GM06990 (cell line): Measurements from ENCODE around the gene CHCHD5.

Source experiments
- DNase-seq: peaks from one replicate; pipeline ENCODE4 v3.0.0-alpha.2; 2011; ENCODE audit not compliant: insufficient read length; ENCODE audit errors: extremely low read depth
- H3K27me3 ChIP-seq: replicated peaks from 2 replicates; pipeline ENCODE4 v1.6.0; 2011; ENCODE audit warnings: low read length; ENCODE audit not compliant: control insufficient read depth, insufficient read depth
- H3K36me3 ChIP-seq: 2 replicates; pipeline ENCODE4 v1.5.1; 2011; ENCODE audit warnings: low read length; ENCODE audit not compliant: control insufficient read depth, insufficient read depth
- H3K4me3 ChIP-seq: replicated peaks from 2 replicates; pipeline ENCODE4 v1.5.1; 2011; ENCODE audit warnings: low read depth, mild to moderate bottlenecking, control low read depth, low read length
- CTCF ChIP-seq: IDR thresholded peaks from 2 replicates; pipeline ENCODE4 v1.5.1; 2011; ENCODE audit warnings: low read length, control low read depth, mild to moderate bottlenecking, inconsistent platforms; ENCODE audit not compliant: insufficient read depth, poor library complexity, severe bottlenecking

The CHCHD5 gene

GRCh38 chr2:112627060-112628040 lies 42.9 kb downstream of the CHCHD5 start:
- Histone ChIP-seq H3K36me3 (no peaks in the 10 kb centered on the region), H3K27me3 (no peaks in the 10 kb centered on the region), H3K4me3 (no peak overlapping the region)
- no peak for TF ChIP-seq CTCF
- DNase-seq, result no peak

DNA sequence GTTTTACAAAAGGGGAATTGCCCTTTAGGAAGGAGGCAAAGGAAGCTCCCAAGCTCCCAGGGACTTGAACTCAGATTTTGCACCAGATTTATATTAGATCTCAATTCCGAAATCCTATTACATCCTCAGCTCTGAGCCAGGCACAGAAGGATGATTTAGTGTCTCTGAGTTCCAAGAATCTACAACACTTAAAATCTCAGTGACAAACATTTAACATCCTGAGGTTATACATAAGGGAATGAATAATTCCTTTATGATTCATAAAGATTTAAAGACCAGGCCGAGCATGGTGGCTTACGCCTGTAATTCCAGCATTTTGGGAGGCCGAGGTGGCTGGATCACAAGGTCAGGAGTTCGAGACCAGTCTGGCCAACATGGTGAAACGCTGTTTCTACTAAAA lies 44.8 kb downstream of the CHCHD5 start:
- H3K4me3 ChIP-seq, result no peak overlapping the region
- no peak for DNase-seq
- no peaks in the 10 kb centered on the region for H3K36me3 ChIP-seq
- TF ChIP-seq CTCF, result no peak
- H3K27me3 ChIP-seq, result no peaks in the 10 kb centered on the region

DNA sequence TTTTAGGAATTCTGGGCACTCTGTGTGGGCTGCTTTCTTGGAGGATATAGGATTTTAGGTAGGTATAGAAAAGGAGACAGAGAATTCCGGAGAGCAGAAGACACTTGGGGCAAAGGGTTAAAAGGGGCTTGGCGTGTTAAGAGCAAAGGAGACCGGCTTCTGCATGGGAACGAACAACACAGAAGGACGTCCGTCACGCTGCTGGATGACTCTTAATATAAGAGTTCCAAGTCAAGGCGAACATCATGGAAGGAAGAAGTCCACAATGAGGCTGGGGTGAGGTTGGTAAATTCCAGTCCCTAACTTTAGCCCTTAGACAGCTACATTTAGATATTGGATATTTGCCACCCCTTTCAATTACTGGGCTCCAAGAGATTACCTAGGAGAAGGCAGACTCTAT lies 45.4 kb downstream of the CHCHD5 start:
- H3K4me3 ChIP-seq, result no peak overlapping the region
- no peak for TF ChIP-seq CTCF
- no peaks in the 10 kb centered on the region for H3K36me3 ChIP-seq
- no peak for DNase-seq
- H3K27me3 ChIP-seq, result no peaks in the 10 kb centered on the region

- DNase-seq, result no peak
- H3K4me3 ChIP-seq, result no peak overlapping the region
These were observed 45.9 kb downstream of the CHCHD5 start for GRCh38 chr2:112630268-112630667.

DNA sequence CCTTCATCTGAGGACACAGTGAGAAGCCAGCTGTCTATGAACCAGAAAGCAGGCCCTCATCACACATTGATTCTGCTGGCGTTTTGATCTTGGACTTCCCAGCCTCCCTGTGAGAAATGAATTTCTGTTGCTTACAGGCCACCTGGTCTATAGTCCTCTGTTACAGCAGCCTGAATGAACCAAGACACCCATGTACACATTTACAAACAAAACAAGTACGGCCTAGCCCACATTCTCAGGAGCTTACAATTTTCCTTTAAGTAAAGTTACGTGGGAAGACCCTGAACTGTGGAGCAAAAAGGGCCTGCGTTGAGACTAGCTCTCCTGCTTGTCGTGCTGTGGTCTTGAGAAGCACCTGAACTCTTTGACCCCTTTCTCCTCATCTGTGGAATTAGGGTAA lies 49.3 kb downstream of the CHCHD5 start:
- H3K36me3 ChIP-seq, result no peaks in the 10 kb centered on the region
- TF ChIP-seq CTCF, result no peak
- H3K27me3 ChIP-seq, result peaks cover 2% of the 10 kb centered on the region; the same call in 1 of the 2 replicates
- H3K4me3 ChIP-seq, result no peak overlapping the region
- no peak for DNase-seq

More at GRCh38 chr2:112630268-112630667, 45.9 kb downstream of the CHCHD5 start:
- no peak for TF ChIP-seq CTCF
- H3K27me3 ChIP-seq, result no peaks in the 10 kb centered on the region; the same call in 1 of the 2 replicates
- H3K36me3 ChIP-seq, result no peaks in the 10 kb centered on the region
